Activated naive CD4-positive, alpha-beta T cell treated with anti-CD3 and anti-CD28 coated beads, Interleukin-2, amount 50 U/mL, for 72 hours (primary cell): ENCODE results near the gene SLC9B1. TPM values are rescaled to one million over a fixed set of nuclear protein-coding genes. Genes with fewer than 3 reads are reported as not detected.
"Not testable (repeated sequence)": the region's sequence is repeated elsewhere in the genome, so short reads cannot be mapped to it uniquely, and the experiment has no call there.

Source experiments
- ATAC-seq, 2 donors: fragments of 150-1000 bp; cut with Tn5 transposase; 2 replicates each; pipeline ENCODE4 v1.10.0; 2021; ENCODE audit warnings: mild to moderate bottlenecking in 2 of 2, moderate library complexity in 2 of 2
- DNase-seq, 2 donors: peaks; one replicate each; pipeline ENCODE4 v3.0.0; 2021 to 2022; ENCODE audit warnings: low spot score in 2 of 2
- H3K27ac Mint-ChIP-seq, 2 donors: one replicate each; pipeline ENCODE4 v1.8.0; 2022; ENCODE audit warnings: mild to moderate bottlenecking in 2 of 2, mixed read lengths in 2 of 2
- H3K36me3 Mint-ChIP-seq, 2 donors: one replicate each; pipeline ENCODE4 v1.8.0; 2022; ENCODE audit warnings: mixed read lengths in 2 of 2
- H3K9me3 Mint-ChIP-seq, 2 donors: one replicate each; pipeline ENCODE4 v1.8.0; 2022; ENCODE audit warnings: mixed read lengths in 2 of 2
- total RNA-seq, 2 donors: library from RNA; stranded (reverse); gene quantifications; one replicate each; pipeline ENCODE4 v1.2.3, GENCODE V29; 2022

The SLC9B1 gene
- total RNA-seq, 2 donors from 2014 or later, result 1.4 to 1.8 TPM

DNA sequence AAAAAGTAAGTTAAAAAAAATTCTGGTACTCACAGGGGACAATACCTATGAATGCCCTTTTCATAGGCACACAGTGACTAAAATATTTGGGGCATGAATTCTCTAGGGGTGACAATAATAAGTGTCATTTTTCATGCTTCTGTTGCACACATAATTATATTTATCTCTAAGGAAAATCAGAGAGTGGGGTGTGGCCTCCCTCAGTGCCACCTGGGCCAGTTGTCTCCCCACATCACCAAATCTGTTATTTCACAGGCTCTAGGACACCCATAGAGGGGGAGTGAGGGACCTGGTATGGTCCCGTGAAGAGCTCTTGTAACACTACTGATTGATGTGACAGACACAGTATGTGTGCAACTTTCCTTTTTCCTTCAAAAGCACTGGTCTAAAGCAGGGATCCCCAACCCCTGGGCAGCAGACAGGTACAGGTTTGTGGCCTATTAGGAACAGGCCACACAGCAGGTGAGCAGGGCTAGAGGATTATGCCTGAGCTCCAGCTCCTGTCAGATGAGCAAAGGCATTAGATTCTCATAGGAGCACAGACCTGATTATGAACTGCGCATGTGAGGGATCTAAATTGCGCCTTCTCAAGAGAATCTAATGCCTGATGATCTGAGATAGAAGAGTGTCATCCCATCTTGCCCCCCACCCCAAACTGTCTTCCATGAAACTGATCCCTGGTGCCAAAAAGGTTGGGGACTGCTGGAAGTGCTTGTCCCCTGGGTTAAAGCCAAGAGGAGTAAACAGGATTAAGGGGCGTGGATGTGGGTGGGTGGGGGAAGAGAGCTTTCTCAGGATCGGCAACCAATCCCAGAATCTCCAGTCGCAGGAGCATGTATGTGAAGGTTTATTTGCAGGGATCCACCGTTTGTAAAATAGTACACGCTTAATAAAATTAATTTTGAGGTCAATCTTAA lies 856 bp downstream of the SLC9B1 start:
- H3K36me3 Mint-ChIP-seq, result peaks cover 4 to 6% of the 10 kb centered on the region in 2 donors
- ATAC-seq, result no peak
- no peaks in the 10 kb centered on the region for H3K9me3 Mint-ChIP-seq
- H3K27ac Mint-ChIP-seq, result peak overlapping the region; percentile 96 to 99
- peak in 1 of 2 donors; percentile 5 for DNase-seq

DNA sequence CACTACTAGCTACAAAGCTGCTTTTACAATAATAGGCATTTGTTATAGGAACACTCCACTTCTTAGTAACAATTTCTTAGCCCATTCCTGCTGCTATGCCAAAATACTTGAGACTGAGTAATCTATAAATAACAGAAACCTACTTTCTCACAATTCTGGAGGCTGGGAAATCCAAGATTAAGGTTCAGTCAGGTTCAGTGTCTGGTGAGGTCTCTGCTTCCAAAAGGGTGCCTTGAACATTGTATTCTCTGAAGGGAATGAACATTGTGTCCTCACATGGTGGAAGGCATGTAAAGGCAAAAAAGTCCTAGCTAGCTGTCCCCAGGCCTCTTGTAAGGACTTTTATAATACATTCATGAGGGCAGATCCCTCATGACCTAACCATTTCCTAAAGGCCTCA lies 7.0 kb downstream of the SLC9B1 start:
- Mint-ChIP-seq H3K36me3 (no peaks in the 10 kb centered on the region), H3K9me3 (no peaks in the 10 kb centered on the region), H3K27ac (no peak overlapping the region)
- ATAC-seq (no peak), DNase-seq (no peak)

DNA sequence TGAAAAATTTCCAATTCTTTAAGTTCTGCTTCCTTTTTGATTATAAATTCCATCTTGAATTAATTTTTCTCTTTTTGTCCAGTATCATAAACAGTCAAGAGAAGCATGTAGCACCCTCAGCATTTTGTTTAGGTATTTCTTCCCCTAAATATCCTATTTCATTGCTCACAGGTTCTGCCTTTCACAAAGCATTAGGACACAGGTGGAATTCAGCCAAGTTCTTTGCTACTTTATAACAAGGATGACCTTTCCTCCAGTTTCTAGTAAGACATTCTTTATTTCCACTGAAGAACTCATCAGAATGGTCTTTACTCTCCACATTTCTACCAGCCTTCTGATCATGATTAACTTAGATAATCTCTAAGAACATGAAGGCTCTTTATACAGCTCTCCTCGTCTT lies 7.4 kb downstream of the SLC9B1 start:
- Mint-ChIP-seq H3K36me3 (no peaks in the 10 kb centered on the region), H3K27ac (peak overlapping the region in 1 of 2 donors; percentile 19)

DNA sequence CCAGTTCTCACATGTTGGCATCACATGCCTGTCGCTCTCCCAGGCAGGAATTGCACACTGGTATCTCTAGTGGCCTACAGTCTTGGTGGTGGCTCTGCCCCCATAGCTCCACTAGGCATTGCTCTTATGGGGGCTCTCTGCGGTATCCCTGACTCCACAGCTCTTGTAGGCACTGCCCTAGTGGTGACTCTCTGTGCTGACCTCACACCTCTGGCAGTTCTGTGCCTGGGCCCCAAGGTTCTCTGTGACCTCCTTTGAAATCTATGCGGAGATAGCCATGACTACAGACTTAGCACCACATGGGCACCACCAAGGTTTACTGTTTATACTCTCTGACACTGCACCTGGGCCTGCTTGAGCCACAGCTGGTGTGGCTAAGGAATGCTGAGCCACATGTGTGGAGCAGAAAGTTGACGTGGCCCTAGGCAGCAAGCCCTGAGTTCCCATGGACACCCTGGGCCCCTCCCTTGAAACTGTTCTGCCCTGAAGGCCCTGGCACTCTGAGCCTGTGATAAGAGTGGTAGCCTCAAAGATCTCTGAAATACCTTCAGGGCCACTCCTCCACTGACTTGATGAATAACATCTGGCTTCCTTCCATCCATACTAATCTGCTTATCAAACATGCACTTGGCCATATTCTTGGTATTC lies 8.0 kb downstream of the SLC9B1 start:
- Mint-ChIP-seq H3K9me3 (no peaks in the 10 kb centered on the region), H3K27ac (peak overlapping the region in 1 of 2 donors; percentile 19), H3K36me3 (no peaks in the 10 kb centered on the region)
- no peak for DNase-seq
- no peak for ATAC-seq

More for the DNA sequence above, 7.4 kb downstream of the SLC9B1 start:
- H3K9me3 Mint-ChIP-seq, result no peaks in the 10 kb centered on the region
- ATAC-seq (no peak), DNase-seq (no peak)

DNA sequence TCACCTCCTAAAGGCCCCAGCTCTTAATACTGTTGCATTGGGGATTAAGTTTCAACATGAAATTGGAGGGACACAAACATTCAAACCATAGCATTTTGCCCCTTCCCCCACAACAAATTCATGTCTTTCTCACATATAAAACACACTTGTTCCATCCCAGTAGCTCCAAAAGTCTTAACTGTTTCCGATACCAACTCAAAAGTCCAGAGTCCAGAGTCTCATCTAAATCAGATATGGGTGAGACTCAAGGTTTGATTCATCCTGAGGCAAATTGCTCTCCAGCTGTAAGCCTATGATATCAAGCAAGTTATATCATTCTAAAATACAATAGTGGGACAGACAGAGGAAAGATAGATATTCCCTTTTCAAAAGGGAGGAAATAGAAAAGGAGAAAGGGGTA lies 8.7 kb downstream of the SLC9B1 start:
- ATAC-seq (no peak), DNase-seq (no peak)
- no peak overlapping the region for H3K27ac Mint-ChIP-seq

DNA sequence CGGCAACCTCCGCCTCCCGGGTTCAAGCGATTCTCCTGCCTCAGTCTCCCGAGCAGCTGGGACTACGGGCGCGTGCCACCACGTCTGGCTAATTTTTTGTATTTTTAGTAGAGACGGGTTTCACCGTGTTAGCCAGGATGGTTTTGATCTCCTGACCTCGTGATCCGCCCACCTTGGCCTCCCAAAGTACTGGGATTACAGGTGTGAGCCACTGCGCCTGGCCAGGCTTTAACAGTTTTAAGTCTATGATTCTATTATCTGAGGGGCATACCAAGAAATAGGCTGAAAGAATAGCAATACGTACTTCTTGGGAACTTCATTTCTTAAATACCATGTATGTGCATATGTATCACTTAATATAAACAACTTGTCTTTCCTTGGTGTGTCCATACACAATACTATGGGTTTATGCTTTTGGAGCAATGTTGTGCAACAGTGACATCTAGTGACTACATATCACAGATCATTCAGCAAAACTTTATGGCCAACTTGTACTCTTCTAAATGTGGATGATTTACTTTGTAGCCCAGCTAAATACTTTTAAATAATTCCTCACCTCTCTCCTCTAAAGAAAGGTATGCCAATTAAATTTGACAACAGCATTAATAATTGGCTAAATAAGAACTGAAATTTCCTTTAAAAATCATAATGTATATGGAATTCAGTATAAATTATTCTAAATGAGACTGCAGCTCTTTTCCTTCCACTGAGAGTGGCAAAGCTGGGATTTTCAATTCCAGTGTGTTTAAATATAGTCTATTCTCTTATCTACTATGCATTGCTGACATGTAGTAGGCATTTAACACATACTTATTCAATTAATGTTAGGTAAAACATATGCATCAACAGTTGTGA lies 10.4 kb downstream of the SLC9B1 start:
- DNase-seq (peak in 1 of 2 donors; percentile 23), ATAC-seq (peak; percentile 75 to 85)
- no peak overlapping the region for H3K27ac Mint-ChIP-seq
- no peaks in the 10 kb centered on the region for H3K36me3 Mint-ChIP-seq
- no peaks in the 10 kb centered on the region for H3K9me3 Mint-ChIP-seq

More for the DNA sequence above, 8.7 kb downstream of the SLC9B1 start:
- H3K9me3 Mint-ChIP-seq, result no peaks in the 10 kb centered on the region
- no peaks in the 10 kb centered on the region for H3K36me3 Mint-ChIP-seq

DNA sequence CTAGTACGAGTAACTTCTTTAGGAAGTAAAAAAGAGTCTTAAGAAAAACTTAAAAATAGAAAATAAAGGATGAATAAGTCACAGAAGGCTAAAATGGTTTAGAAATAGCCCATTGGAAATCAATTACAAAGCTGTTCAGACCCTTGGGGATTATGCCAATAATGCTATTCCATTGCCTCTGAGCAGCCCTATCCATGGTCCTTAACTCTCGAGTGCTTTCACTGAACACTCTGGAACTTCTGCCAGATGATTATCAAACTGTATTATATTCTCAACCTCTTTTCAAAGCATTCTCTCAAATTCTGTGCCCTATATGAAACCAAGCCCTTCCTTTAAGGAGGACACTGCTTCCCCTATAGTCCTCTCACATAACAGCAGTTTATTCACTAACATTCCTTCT lies 17.0 kb downstream of the SLC9B1 start:
- ATAC-seq (no peak), DNase-seq (no peak)
- Mint-ChIP-seq H3K27ac (no peak overlapping the region), H3K9me3 (peaks cover 0 to 12% of the 10 kb centered on the region in 2 donors), H3K36me3 (peaks cover 0 to 17% of the 10 kb centered on the region in 2 donors)

DNA sequence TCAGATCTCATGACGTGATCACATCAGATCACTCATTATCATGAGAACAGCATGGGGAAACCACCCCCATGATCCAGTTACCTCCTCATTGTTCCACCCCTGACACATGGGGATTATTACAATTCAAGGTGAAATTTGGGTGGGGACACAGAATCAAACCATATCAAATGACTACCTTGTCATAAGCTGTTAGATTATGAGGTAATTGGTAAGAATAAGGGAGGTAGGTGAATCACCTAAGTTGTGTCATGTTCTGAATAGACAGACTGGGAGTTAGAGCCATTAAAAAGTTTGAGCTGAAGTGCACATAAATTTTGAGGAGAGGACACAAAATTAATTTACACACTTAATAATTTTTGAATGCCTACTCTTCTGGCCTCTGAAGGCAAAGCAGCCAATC lies 24.7 kb downstream of the SLC9B1 start:
- Mint-ChIP-seq H3K36me3 (peaks cover 8 to 20% of the 10 kb centered on the region in 2 donors), H3K9me3 (peaks cover 6 to 8% of the 10 kb centered on the region in 2 donors), H3K27ac (no peak overlapping the region)
- DNase-seq (no peak), ATAC-seq (no peak)

DNA sequence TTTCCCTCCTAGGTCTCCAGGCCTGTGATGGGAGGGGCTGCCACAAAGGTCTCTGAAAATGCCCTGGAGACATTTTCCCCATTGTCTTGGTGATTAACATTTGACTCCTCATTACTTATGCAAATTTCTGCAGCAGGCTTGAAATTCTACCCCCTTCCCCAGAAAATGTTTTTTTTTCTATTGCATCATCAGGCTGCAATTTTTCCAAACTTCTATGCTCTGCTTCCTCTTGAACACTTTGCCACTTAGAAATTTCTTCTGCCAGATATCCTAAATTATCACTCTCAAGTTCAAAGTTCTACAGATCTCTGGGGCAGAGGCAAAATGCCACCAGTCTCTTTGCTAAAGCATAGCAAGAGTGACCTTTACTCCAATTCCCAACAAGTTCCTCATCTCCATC lies 25.5 kb downstream of the SLC9B1 start:
- DNase-seq, H3K27ac Mint-ChIP-seq, H3K9me3 Mint-ChIP-seq, ATAC-seq: not testable (repeated sequence)
- peaks cover 8 to 19% of the 10 kb centered on the region in 2 donors for H3K36me3 Mint-ChIP-seq

DNA sequence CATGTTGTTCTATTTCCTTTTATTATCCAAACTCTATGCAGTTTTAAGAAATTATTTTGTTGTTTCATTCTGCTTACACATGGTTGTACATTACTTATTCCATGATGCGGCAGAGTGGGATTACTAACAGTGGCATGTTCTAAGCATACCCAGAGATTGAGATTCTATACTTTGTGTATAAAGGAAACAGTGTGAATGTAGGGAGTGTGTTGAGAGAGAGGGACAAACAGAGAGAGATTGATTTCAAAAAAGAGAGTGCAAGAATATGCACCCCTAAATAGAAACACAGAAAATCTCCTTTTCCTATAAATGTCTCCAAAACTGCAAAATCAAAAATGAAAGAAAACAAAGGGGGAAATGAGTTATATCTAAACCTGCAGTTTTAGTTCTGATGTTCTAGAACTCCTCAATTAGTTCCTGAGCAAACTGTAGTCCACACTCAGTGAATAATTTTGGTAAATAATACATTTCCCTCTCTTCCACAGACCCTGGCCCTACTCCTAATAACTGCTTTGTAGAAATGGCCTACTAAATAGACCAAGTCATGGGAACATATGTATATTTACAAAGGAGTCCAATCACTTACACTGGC lies 31.0 kb downstream of the SLC9B1 start:
- Mint-ChIP-seq H3K36me3 (peaks cover 11 to 20% of the 10 kb centered on the region in 2 donors), H3K9me3 (peaks cover 0 to 4% of the 10 kb centered on the region in 2 donors), H3K27ac (peak overlapping the region; percentile 13 to 94)
- ATAC-seq (peak in 1 of 2 donors; percentile 85), DNase-seq (no peak)

DNA sequence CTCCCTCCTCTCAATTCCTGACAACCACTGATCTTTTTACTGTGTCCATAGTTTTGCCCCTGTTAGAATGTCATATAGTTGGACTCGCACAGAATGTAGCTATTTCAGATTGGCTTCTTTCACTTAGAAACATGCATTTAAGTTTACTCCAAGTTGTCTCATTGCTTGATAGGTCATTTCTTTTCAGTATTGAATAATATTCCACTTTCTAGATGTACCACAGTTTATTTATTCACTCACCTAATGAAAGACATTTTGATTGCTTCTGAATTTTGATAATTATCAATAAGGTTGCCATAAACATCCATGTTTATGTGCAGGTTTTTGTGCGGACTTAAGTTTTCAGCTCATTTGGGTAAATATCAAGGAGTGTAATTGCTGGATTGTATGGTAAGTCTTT lies 38.5 kb downstream of the SLC9B1 start:
- peaks cover 5 to 8% of the 10 kb centered on the region in 2 donors for H3K9me3 Mint-ChIP-seq
- ATAC-seq (no peak), DNase-seq (no peak)
- H3K27ac Mint-ChIP-seq, result no peak overlapping the region
- peaks cover 0 to 7% of the 10 kb centered on the region in 2 donors for H3K36me3 Mint-ChIP-seq

DNA sequence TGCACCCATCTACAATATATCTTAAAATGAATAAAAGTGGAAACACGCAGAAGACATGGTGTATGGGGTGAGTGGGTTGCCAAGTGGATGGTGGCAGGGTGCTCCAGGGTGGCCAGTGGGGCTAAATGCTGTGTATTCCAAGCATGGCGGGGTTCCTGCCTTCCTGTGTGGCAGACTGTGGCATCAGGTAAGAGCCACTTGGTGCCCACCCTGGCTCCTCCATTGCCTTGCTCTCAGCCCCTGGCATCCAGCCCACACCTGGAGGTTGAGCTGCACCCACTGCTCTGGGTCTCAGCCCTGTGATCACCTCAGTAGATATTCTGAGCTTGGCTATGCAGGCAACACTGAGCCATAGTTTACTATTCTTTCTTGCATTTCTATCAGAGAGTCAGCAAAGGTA lies 57.7 kb downstream of the SLC9B1 start:
- not testable (repeated sequence) for DNase-seq, H3K27ac Mint-ChIP-seq, ATAC-seq, H3K36me3 Mint-ChIP-seq
- H3K9me3 Mint-ChIP-seq, result peaks cover 0 to 16% of the 10 kb centered on the region in 2 donors

DNA sequence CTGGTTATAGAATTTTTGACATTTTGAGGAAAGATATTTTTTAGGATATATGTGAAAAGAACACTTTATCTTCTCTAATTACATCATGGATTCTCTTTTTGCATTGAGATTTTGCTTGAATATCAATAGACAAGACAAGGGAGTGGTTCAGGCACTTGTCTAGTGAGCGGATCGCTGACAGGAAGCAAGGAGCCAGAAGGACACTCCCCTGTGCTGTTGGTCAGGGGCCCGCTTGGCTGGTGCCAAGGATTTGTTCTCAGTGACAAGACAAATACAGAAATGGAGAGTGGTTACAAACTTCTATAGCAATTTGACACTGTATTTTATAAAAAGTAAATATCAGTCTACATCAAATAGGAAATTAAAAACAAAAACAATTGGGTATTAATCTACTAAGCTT lies 60.0 kb downstream of the SLC9B1 start:
- Mint-ChIP-seq H3K36me3 (peaks cover 9 to 12% of the 10 kb centered on the region in 2 donors), H3K27ac (no peak overlapping the region), H3K9me3 (peaks cover 8 to 22% of the 10 kb centered on the region in 2 donors)
- ATAC-seq (no peak), DNase-seq (no peak)

DNA sequence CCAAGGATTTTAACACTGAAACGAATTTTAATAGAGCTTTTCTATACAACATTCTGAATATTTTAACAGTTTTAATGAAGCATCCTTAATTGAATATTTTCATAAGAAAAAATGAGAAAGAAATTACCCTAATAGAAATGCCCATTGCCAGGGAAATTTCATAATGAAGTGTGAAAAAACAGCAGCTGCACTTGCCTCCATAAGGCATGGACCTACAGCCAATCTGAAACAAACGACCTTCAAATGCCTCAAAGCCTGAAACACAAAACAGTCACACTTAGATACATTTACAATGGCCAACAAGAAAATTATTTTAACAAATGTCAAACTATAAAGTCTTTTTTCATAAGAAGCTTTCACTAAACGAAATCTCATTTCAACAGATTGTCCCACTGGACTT lies 74.4 kb downstream of the SLC9B1 start:
- Mint-ChIP-seq H3K27ac (no peak overlapping the region), H3K9me3 (peaks cover 7 to 20% of the 10 kb centered on the region in 2 donors), H3K36me3 (peaks cover 19% of the 10 kb centered on the region in 2 donors)
- no peak for DNase-seq
- no peak for ATAC-seq

DNA sequence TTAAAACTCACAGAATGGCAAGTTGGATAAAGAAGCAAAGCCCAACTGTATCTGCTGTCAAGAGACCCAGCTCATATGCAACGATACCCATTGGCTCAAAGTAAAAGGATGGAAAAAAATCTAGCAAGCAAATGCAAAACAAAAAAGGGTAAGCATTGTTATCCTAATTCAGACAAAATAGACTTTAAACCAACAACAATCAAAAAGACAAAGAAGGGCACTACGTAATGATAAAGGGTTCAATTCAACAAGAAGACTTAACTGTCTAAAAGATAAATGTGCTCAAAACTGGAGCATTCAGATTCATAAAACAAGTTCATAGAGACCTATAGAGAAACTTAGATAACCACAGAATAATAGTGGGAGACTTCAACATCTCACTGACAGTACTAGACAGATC lies 81.4 kb downstream of the SLC9B1 start:
- H3K9me3 Mint-ChIP-seq, result peaks cover 7 to 20% of the 10 kb centered on the region in 2 donors
- not testable (repeated sequence) for DNase-seq, H3K27ac Mint-ChIP-seq, ATAC-seq
- peaks cover 19% of the 10 kb centered on the region in 2 donors for H3K36me3 Mint-ChIP-seq

DNA sequence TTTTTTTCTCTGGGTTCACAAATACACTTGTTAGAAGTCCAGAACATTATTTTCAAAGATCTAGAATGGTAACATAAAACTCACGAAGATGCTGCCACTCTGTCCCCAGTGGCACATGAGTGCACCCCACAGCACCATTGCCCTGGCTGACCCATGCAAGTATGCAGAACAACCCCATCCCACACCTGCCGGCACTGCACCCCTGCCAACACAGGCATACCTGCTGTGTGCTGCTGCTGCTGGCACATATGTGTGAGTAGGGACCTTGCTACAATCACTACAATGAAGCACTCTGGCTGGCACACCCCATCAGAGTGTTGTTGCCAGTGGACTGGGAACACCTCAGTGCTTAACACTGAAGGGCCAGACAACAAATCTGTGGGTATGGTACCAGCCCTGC lies 83.8 kb downstream of the SLC9B1 start:
- H3K36me3 Mint-ChIP-seq, result peaks cover 2 to 6% of the 10 kb centered on the region in 2 donors
- ATAC-seq (no peak), DNase-seq (no peak)
- no peak overlapping the region for H3K27ac Mint-ChIP-seq
- peaks cover 0 to 2% of the 10 kb centered on the region in 2 donors for H3K9me3 Mint-ChIP-seq
